ENCODE results near the gene NBPF1. TPM values are rescaled to one million over a fixed set of nuclear protein-coding genes. Genes with fewer than 3 reads are reported as not detected.

Gene NBPF1
- 88.3 TPM for total RNA-seq

DNA sequence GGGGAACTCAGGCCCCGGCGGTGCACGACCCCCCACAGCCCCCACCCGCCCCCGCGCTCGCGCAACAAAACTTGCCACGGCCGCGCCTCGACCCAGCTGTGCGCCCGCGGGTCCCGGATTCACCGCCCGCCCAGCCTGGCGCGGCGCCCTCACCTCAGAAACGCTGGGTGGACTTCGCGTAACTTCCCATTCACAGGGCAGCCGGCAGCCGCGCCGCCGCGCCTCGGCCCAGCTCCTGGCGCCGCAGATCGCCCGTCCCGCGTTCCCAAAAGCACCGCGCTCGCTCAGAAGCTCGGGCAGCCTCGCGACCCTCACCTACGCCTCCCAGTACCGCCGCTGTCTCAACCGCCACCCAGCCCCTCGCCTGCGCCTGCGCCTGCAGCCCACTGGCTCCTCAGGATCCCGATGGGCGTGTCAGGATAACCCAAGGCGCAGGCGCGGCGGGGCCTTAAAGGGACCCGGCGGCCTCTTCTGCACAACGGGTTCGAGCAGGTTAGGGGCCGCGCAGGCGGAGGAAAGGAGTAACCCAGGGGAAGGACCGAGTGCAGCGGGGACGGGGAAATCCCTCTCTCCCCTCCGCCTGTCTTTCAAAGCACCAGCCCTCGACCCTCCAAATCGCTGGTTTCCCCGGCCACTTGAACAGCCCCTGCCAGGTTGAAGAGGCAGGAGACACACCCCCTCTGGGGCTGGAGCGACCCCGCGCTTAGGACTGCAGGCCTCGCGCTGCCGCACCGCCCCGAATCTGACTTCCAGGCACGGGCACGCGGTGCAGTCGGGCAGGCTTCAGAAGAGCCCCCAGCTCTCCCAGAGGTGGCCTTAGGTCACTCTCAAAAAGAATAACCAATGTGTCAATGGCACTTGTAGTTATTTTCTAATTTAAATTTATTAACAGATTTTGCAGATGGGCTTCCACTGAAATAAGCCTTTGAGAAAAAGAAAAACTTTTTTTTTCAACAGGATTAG, at the start of gene NBPF1:
Gene NBPF1 (minus strand): TSS at position 380 of the 963 bp plus-strand sequence.

DNA sequence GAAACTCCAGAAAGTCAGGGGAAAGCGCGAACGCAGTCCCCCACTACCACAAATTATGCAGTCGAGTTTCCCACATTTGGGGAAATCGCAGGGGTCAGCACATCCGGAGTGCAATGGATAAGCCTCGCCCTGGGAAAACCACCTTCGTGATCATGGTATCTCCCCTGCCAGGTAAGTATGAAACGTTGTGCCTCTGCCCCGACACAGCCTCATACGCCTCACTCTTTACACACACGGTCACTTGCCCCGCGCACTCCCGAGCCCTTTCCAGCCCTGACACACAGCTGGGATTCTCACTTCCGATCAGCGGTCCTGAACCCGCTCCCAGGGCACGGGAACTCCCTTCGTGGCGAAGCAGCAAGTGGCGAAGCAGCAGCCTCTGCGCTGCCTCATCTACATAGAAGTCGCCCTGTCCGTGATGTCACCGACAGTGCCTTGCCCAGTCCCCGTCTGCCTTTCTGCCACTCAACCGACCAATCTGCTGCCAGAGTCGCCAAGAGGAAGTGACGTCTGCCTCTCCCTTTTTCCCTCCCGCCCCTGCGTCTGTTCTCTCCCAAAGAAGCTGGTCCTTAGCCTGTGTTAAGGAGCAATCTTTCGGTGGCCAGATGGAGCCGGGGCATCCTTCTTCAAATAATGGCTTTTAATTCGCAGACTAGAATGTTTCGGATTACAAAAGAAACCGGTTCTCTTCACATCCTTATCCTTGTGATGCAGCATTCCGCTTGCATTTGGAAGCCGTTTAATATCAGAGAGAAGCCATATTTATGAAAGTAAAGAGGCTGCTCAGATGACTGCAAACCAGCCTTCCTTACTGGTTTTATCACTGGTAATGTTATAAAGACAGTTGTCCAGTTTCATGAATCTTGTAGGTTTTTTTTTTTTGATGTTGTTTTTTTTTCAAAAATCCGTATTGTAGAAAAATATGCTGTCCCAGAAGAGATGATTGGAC, 99.0 kb downstream of the NBPF1 start, which contains the start of gene RNU1-1:
Gene RNU1-1 (minus strand): TSS at position 179 of the 949 bp plus-strand sequence.

Small RNAs within 50 kb of the gene (small RNA-seq; reads per million reads assigned to genes)
- not detected for gene RNU1-1 (ENCODE audit: low replicate concordance)
- gene RNU1-6P (ENCODE audit: low replicate concordance), result not detected

Other genes with a start within 250 kb of the NBPF1 start
- gene SZRD1, start 246.3 kb downstream of the NBPF1 start, total RNA-seq, result 42.3 TPM
- not detected for gene SPATA21, start 176.1 kb downstream of the NBPF1 start, total RNA-seq
- gene NECAP2, start 172.8 kb downstream of the NBPF1 start, total RNA-seq, result 67.7 TPM
- gene RNU1-1, start 99.3 kb downstream of the NBPF1 start, total RNA-seq, result 7,909 TPM
- gene RNU1-3, start 53.4 kb upstream of the NBPF1 start, total RNA-seq, result 7,909 TPM
- gene RNU1-4, start 127.0 kb upstream of the NBPF1 start, total RNA-seq, result 7,909 TPM

Data from metanephros (tissue), 2 donors.